Thyroid gland (tissue), 4 donors: ENCODE data around the gene APC.

Experiments used
- POLR2A ChIP-seq, 2 donors: fragments of 450-650 bp; IDR thresholded peaks; one replicate each; pipeline ENCODE4 v1.6.1; 2017; ENCODE audit warnings: antibody characterized with exemption in 2 of 2, mild to moderate bottlenecking in 2 of 2, moderate library complexity in 1 of 2
- TF ChIP-seq, protein P1 (sequence below), 6 experiments: fragments of 200-600 bp in 3 of 6; fragments of 450-650 bp in 3 of 6; sonication (generic) in 3 of 6; IDR thresholded peaks; one replicate each; pipeline ENCODE4 v1.5.1; 2016 to 2019; ENCODE audit warnings: antibody characterized with exemption in 6 of 6, mild to moderate bottlenecking in 2 of 6, inconsistent platforms in 1 of 6, moderate library complexity in 1 of 6

DNA sequence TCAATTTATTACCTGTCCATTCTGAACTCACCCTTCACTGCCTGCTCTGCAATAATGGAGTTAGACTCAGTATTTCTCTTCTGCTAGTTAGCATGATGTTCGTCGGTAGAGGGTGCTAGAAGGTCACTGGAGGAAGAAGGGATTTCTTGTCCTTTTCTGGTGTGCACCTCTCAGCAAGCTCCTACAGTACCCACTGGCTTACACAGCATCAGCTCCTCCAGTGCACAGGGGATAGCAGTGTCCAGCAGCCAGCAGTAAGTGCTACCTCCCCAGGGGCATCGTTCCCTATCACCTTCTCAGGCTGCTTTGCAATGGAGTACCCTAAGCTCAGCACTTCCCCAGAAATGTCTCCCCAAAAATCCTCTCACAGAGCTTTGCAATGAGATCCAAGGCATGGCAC lies 45.9 kb upstream of the APC start:
- TF ChIP-seq, protein P1, sequence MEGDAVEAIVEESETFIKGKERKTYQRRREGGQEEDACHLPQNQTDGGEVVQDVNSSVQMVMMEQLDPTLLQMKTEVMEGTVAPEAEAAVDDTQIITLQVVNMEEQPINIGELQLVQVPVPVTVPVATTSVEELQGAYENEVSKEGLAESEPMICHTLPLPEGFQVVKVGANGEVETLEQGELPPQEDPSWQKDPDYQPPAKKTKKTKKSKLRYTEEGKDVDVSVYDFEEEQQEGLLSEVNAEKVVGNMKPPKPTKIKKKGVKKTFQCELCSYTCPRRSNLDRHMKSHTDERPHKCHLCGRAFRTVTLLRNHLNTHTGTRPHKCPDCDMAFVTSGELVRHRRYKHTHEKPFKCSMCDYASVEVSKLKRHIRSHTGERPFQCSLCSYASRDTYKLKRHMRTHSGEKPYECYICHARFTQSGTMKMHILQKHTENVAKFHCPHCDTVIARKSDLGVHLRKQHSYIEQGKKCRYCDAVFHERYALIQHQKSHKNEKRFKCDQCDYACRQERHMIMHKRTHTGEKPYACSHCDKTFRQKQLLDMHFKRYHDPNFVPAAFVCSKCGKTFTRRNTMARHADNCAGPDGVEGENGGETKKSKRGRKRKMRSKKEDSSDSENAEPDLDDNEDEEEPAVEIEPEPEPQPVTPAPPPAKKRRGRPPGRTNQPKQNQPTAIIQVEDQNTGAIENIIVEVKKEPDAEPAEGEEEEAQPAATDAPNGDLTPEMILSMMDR (IDR thresholded peaks at IDR 0.05), result peak in 2 of 6 experiments; percentile 10 to 24
- no peak for TF ChIP-seq POLR2A (IDR thresholded peaks at IDR 0.05)
